ENCODE data around the gene SYT3. TPM values are rescaled to one million over a fixed set of nuclear protein-coding genes. Genes with fewer than 3 reads are reported as not detected.

SYT3 gene
- total and polyA plus RNA-seq, 2 donors (not counting 3 experiments of a cell fraction or from before 2014, with no cell fraction given) = 0.11 to 0.53 TPM

GRCh38 chr19:50678323-50678722, 38.6 kb upstream of the SYT3 start:
- Histone ChIP-seq H3K9me3 (replicated peaks; ENCODE audit: control insufficient read depth, insufficient read depth, low read length) (no peaks in the 10 kb centered on the region), H3K9me1 (replicated peaks; ENCODE audit: control insufficient read depth, extremely low read depth, insufficient read depth, low read length) (no peaks in the 10 kb centered on the region), H3K36me3 (ENCODE audit: control insufficient read depth in 2 of 2, extremely low read depth in 1 of 2, insufficient read depth in 2 of 2, low read length in 2 of 2) (no peaks in the 10 kb centered on the region), H3K79me2 (ENCODE audit: control insufficient read depth, insufficient read depth, low read length) (no peaks in the 10 kb centered on the region), H2AFZ (ENCODE audit: low read depth, low read length) (no peak overlapping the region), H3K27me3 (ENCODE audit: control insufficient read depth in 2 of 2, insufficient read depth in 2 of 2, low read length in 2 of 2) (peaks cover 0 to 4% of the 10 kb centered on the region in 2 experiments), H3K27ac (ENCODE audit: insufficient read depth, low read depth, low read length) (no peak overlapping the region), H3K4me3 (replicated peaks in 1 of 3; ENCODE audit: insufficient read depth in 1 of 3, low read depth in 1 of 3, low read length in 3 of 3) (no peak overlapping the region), H3K4me2 (ENCODE audit: insufficient read depth, low read length) (no peak overlapping the region), H3K9ac (replicated peaks; ENCODE audit: extremely low read depth, insufficient read depth, low read length) (no peak overlapping the region), H4K20me1 (replicated peaks; ENCODE audit: control insufficient read depth, extremely low read depth, insufficient read depth, low read length) (no peaks in the 10 kb centered on the region), H3K4me1 (ENCODE audit: control insufficient read depth, extremely low read depth, insufficient read depth, low read length) (no peaks in the 10 kb centered on the region)
- intact Hi-C loops (cut with micrococcal nuclease) (loop anchor here (2.0 kb wide), 1 partner anchor 46 kb away; no protein-coding TSS in a partner anchor), dilution Hi-C loops (cut with MboI; ENCODE audit: extremely low pct_ligation_motif_present, low sequenced_read_pairs) (no loop called here)
- DNase-seq (ENCODE audit: low read depth, low spot score) (no peak), FAIRE-seq (no peak)
- POLR2A ChIA-PET = no interaction called here
- BruUV-seq (replicated peaks) = no TSS peak
- CTCF ChIA-PET = no interaction called here
- TF ChIP-seq EZH2 (IDR thresholded peaks at IDR 0.05; ENCODE audit: borderline replicate concordance, low read depth, low read length, severe bottlenecking) (no peak), GATA2 (IDR thresholded peaks at IDR 0.05; ENCODE audit: insufficient read depth, insufficient read length, low read depth, low read length) (no peak), FOS (IDR thresholded peaks at IDR 0.05; ENCODE audit: borderline replicate concordance, insufficient read depth, low read length) (no peak), MYC (IDR thresholded peaks at IDR 0.05; ENCODE audit: low read depth, low read length) (no peak), JUN (IDR thresholded peaks at IDR 0.05; ENCODE audit: borderline replicate concordance, insufficient read depth, insufficient read length, low read depth) (no peak), MAX (IDR thresholded peaks at IDR 0.05; ENCODE audit: insufficient read depth, insufficient read length) (no peak), POLR2AphosphoS5 (IDR thresholded peaks at IDR 0.05; ENCODE audit: insufficient read depth, low read depth, low read length) (no peak), POLR2A (IDR thresholded peaks at IDR 0.05; ENCODE audit: low read depth, low read length) (no peak), CTCF (IDR thresholded peaks at IDR 0.05; ENCODE audit: extremely low read depth in 1 of 2, insufficient read depth in 1 of 2, low read depth in 1 of 2, low read length in 2 of 2) (no peak)
